GM08714 (cell line): ENCODE results near the gene ZNF451.

Experiments
- H3K4me3 ChIP-seq: fragments of 200-500 bp; sonication (Bioruptor generic); 2 replicates; pipeline ENCODE4 v1.5.1; 2014; ENCODE audit warnings: mild to moderate bottlenecking, low read length, inconsistent platforms
- ZNF274 ChIP-seq: IDR thresholded peaks from 2 replicates; pipeline ENCODE4 v1.6.1; 2012; ENCODE audit warnings: mild to moderate bottlenecking, low read depth, low read length

Gene ZNF451

DNA sequence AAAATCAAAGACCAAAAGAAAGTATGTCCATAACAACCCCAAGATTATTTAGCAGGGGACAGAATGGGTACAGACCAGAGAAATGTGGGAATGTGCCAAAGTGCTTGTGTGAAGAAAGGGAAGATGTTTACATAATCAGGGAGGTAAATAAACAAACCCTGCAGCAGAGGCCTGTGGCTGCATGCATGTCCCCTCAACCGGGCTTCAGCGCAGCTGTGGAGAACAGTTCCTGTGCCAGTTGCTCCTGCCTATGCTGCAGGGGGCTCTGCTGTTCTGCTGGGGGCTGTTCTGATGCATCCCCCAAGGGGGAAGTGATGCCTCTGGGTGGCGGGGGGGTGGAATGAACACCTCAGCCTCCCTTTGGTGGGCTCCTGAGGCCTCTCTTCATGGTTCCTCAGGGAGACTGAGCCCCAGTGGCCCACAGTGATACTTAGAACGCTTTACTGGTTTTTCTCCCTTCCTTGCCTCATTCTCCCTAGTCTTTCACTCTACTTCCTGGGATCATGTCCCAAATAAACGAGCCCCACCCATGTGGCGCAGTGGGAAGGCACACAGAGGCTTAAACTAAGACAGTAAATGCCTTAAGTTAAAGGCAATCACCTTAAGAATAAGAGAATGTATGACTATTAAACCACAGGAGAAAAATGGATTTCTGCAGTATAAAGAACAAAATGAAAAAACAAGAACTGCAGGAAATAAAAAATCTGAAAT is 109.1 kb downstream of the ZNF451 start:
- TF ChIP-seq ZNF274: no peak
- no peak overlapping the region for H3K4me3 ChIP-seq

DNA sequence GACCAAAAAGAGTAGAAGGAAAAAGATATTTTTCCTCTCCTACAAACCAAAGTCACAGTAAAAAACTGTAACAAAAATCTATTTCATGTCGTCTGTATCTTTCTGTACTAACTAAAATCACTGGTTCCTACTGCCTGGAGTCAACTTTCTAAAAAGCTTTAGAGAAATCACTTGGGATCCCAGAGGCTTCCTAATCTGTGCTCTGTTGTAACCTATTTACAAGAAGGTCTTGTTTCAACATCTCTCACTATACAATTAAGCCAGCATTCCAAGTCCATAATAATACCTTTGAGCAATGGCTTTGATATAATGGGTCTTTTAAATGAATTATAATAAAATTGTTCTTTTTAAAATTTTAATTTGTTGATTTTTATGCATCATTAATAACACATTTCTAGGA is 111.7 kb downstream of the ZNF451 start:
- no peak for TF ChIP-seq ZNF274
- H3K4me3 ChIP-seq: no peak overlapping the region

- no peak overlapping the region for H3K4me3 ChIP-seq
- no peak for TF ChIP-seq ZNF274
Measured at GRCh38 chr6:57205550-57206328, 115.8 kb downstream of the ZNF451 start.

- TF ChIP-seq ZNF274: no peak
- no peak overlapping the region for H3K4me3 ChIP-seq
Measured at GRCh38 chr6:57207141-57207540, 117.2 kb downstream of the ZNF451 start.

GRCh38 chr6:57207872-57208271 is 117.9 kb downstream of the ZNF451 start:
- no peak for TF ChIP-seq ZNF274
- H3K4me3 ChIP-seq: no peak overlapping the region

GRCh38 chr6:57209030-57209429 is 119.0 kb downstream of the ZNF451 start:
- no peak for TF ChIP-seq ZNF274
- no peak overlapping the region for H3K4me3 ChIP-seq

DNA sequence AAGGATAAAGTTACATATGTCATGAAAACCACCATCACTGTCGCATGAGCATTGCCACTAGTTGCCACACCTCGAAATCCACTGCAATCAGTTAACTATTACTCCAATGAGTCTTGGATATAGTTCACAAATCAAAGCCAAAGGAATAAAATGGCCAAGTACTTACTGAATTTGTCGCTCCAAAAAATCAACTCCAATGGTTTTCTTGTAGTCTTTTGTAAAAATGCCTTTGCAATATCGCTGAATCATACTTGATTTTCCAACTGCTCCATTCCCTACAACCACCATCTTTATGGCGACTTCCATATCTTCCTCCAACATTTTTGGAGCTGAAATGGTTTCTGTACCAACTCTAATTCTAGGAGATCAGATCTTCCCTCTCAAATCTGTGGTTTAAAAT is 120.1 kb downstream of the ZNF451 start:
- H3K4me3 ChIP-seq: no peak overlapping the region
- no peak for TF ChIP-seq ZNF274

GRCh38 chr6:57215260-57215659 is 125.3 kb downstream of the ZNF451 start:
- TF ChIP-seq ZNF274: no peak
- no peak overlapping the region for H3K4me3 ChIP-seq

DNA sequence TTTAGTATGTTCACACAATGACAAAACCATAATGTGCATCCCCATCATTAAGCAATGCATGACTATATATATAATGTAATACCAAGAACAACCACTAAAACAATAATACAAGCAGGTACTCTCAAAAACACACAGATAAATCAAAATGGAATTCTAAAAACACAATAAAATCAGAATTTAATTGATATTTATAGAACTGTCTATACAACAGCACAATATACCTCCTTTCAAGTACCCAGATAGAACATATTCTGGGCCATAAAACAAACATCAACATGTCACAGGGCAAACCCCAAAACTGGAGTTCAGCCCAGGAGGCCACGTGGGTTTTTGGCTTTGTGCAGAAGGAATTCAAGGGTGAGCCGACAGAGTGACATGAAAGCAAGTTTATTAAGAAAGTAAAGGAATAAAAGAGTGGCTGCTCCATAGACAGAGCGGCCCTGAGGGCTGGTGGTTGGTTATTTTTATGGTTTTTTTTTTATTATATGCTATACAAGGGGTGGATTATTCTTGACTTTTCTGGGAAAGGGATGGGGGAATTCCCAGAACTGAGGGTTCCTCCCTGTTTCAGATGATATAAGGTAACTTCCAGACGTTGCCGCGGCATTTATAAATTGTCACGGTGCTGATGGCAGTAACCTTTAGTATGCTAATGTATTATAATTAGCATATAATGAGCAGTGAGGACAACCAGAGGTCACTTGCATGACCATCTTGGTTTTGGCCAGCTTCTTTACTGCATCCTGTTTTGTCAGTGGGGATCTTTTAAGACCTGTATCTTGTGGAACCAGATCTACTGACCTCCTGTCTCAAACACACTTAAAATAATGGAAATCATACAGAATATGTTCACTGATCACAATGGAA is 126.5 kb downstream of the ZNF451 start:
- H3K4me3 ChIP-seq: no peak overlapping the region
- TF ChIP-seq ZNF274: no peak

GRCh38 chr6:57217270-57217669 is 127.3 kb downstream of the ZNF451 start:
- TF ChIP-seq ZNF274: no peak
- no peak overlapping the region for H3K4me3 ChIP-seq
